ENCODE data around the gene ECT2L.

Gene ECT2L

GRCh38 chr6:138948004-138948403 is 152.1 kb downstream of the ECT2L start:
- Histone ChIP-seq H3K4me1 (ENCODE audit: control insufficient read depth, insufficient read depth, low read length) (peaks cover 20% of the 10 kb centered on the region), H3K4me2 (ENCODE audit: low read length) (no peak overlapping the region), H3K9me3 (replicated peaks; ENCODE audit: low read length) (no peaks in the 10 kb centered on the region), H3K4me3 (ENCODE audit: low read length) (no peak overlapping the region), H3K36me3 (ENCODE audit: insufficient read depth, low read length) (peaks cover 18% of the 10 kb centered on the region), H3K27me3 (ENCODE audit: control insufficient read depth, insufficient read depth, low read length) (no peaks in the 10 kb centered on the region), H3K9ac (ENCODE audit: low read depth, low read length) (no peak overlapping the region)

GRCh38 chr6:138948546-138949179 is 152.8 kb downstream of the ECT2L start:
- peaks cover 24% of the 10 kb centered on the region for H3K4me1 ChIP-seq (ENCODE audit: control insufficient read depth, insufficient read depth, low read length)
- H3K4me2 ChIP-seq (ENCODE audit: low read length) = no peak overlapping the region
- no peaks in the 10 kb centered on the region for H3K9me3 ChIP-seq (replicated peaks; ENCODE audit: low read length)
- H3K27me3 ChIP-seq (ENCODE audit: control insufficient read depth, insufficient read depth, low read length) = no peaks in the 10 kb centered on the region
- no peak overlapping the region for H3K4me3 ChIP-seq (ENCODE audit: low read length)
- H3K36me3 ChIP-seq (ENCODE audit: insufficient read depth, low read length) = peaks cover 11% of the 10 kb centered on the region
- H3K9ac ChIP-seq (ENCODE audit: low read depth, low read length) = no peak overlapping the region

GRCh38 chr6:138953451-138953850 is 157.6 kb downstream of the ECT2L start:
- no peak overlapping the region for H3K4me3 ChIP-seq (ENCODE audit: low read length)
- no peaks in the 10 kb centered on the region for H3K36me3 ChIP-seq (ENCODE audit: insufficient read depth, low read length)
- no peaks in the 10 kb centered on the region for H3K27me3 ChIP-seq (ENCODE audit: control insufficient read depth, insufficient read depth, low read length)
- peaks cover 23% of the 10 kb centered on the region for H3K4me1 ChIP-seq (ENCODE audit: control insufficient read depth, insufficient read depth, low read length)
- peak overlapping the region; percentile 39 for H3K4me2 ChIP-seq (ENCODE audit: low read length)
- H3K9me3 ChIP-seq (replicated peaks; ENCODE audit: low read length) = no peaks in the 10 kb centered on the region
- peak overlapping the region; percentile 12 for H3K9ac ChIP-seq (ENCODE audit: low read depth, low read length)

Data from skeletal muscle satellite cell (primary cell).